Peyer's patch (tissue), 4 donors: ENCODE measurements around the gene ZNF343. TPM values are rescaled to one million over a fixed set of nuclear protein-coding genes. Genes with fewer than 3 reads are reported as not detected.
"Not testable (repeated sequence)": the region's sequence is repeated elsewhere in the genome, so short reads cannot be mapped to it uniquely, and the experiment has no call there.

Experiments
- DNase-seq, 3 donors: peaks; one replicate each; pipeline ENCODE4 v3.0.0-alpha.2; 2017 to 2019
- H3K27ac ChIP-seq, 4 donors: fragments of 200-600 bp; sonication (generic); one replicate each; pipeline ENCODE4 v1.5.1; 2016 to 2019
- H3K27me3 ChIP-seq, 2 donors: fragments of 200-600 bp; sonication (generic); one replicate each; pipeline ENCODE4 v1.5.1; 2019
- H3K36me3 ChIP-seq, 3 donors: fragments of 200-600 bp; sonication (generic); one replicate each; pipeline ENCODE4 v1.5.1; 2016 to 2019
- H3K4me1 ChIP-seq, 4 donors: fragments of 200-600 bp; sonication (generic); one replicate each; pipeline ENCODE4 v1.5.1; 2016 to 2019
- H3K4me3 ChIP-seq, 4 donors: fragments of 200-600 bp; sonication (generic); 1 replicate in 3 of 4; 2 replicates in 1 of 4; pipeline ENCODE4 v1.5.1; 2016 to 2019; ENCODE audit warnings: mild to moderate bottlenecking in 1 of 4
- H3K9me3 ChIP-seq, 4 donors: fragments of 200-600 bp; sonication (generic); one replicate each; pipeline ENCODE4 v1.5.1; 2016 to 2019; ENCODE audit warnings: mild to moderate bottlenecking in 1 of 4
- POLR2A ChIP-seq, 2 donors: fragments of 450-650 bp; IDR thresholded peaks; one replicate each; pipeline ENCODE4 v1.5.1; 2017; ENCODE audit warnings: antibody characterized with exemption in 2 of 2, mild to moderate bottlenecking in 2 of 2, moderate library complexity in 2 of 2
- total RNA-seq, 4 donors: library from RNA; depleted of rRNA; stranded (reverse); fragments of >200 nt; gene quantifications; one replicate each; pipeline ENCODE4 v1.1.0, GENCODE V29; 2016
- TF ChIP-seq, protein P1 (sequence below), 6 experiments: fragments of 450-650 bp in 4 of 6; fragments of 200-600 bp in 2 of 6; sonication (generic) in 1 of 6; IDR thresholded peaks; one replicate each; pipeline ENCODE4 v1.5.1; 2017 to 2019; ENCODE audit warnings: antibody characterized with exemption in 6 of 6, mild to moderate bottlenecking in 3 of 6, moderate library complexity in 1 of 6

The ZNF343 gene
- total RNA-seq, 4 donors from 2014 or later: 6.3 to 13.3 (median 8.7) TPM

DNA sequence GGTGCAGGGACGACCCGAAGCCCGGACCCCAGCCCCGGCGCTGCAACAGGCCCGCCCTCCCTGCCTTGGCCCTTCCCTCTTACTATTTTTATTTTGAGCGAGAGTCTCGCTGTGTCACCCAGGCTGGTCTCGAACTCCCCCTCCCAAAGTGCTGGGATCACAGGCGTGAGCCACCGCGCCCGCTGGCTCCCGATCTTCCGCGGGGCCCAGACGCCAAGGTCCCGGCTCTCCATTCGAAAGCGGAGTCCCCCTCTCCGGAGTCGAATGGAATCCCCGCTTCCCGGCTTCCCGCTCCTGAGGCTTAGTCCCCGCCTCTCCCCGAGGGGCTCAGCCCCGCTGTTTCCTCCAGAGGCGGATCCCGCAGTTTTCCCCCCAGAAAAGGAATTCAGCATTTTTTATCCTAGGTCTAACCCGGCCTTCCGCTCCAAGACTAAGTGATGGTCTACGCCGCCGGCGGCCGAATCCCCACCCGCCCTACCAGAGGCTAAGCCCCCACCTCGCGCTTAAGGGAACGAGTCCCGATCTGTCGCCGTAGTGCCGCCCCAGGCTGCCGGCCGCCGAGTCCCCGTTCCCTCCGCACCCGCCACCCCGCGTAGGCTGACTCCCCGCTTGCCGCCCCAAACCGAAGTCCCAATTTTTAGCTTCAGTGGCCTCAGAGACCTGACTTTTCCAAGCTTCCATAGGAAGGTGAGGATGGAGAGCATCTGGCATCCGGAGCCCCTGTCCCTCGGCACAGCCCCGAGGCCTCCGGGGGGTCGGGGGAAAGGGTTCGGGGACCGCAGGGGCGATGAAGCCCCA is 16.2 kb upstream of the ZNF343 start:
- Histone ChIP-seq H3K4me1 (peaks cover 0 to 5% (median 0%) of the 10 kb centered on the region in 4 donors), H3K9me3 (no peaks in the 10 kb centered on the region), H3K36me3 (no peaks in the 10 kb centered on the region), H3K4me3 (peak overlapping the region; percentile 64 to 84 (median 72)), H3K27me3 (no peaks in the 10 kb centered on the region), H3K27ac (peak overlapping the region; percentile 80 to 87 (median 84))
- TF ChIP-seq, protein P1, sequence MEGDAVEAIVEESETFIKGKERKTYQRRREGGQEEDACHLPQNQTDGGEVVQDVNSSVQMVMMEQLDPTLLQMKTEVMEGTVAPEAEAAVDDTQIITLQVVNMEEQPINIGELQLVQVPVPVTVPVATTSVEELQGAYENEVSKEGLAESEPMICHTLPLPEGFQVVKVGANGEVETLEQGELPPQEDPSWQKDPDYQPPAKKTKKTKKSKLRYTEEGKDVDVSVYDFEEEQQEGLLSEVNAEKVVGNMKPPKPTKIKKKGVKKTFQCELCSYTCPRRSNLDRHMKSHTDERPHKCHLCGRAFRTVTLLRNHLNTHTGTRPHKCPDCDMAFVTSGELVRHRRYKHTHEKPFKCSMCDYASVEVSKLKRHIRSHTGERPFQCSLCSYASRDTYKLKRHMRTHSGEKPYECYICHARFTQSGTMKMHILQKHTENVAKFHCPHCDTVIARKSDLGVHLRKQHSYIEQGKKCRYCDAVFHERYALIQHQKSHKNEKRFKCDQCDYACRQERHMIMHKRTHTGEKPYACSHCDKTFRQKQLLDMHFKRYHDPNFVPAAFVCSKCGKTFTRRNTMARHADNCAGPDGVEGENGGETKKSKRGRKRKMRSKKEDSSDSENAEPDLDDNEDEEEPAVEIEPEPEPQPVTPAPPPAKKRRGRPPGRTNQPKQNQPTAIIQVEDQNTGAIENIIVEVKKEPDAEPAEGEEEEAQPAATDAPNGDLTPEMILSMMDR (IDR thresholded peaks at IDR 0.05): no peak
- TF ChIP-seq POLR2A (IDR thresholded peaks at IDR 0.05): no peak
- peak; percentile 34 to 66 (median 64) for DNase-seq

GRCh38 chr20:2523919-2524708 is 15.4 kb upstream of the ZNF343 start:
- peak; percentile 82 to 94 (median 93) for DNase-seq
- peak overlapping the region; percentile 64 to 84 (median 72) for H3K4me3 ChIP-seq
- peak overlapping the region; percentile 80 to 87 (median 84) for H3K27ac ChIP-seq
- TF ChIP-seq POLR2A (IDR thresholded peaks at IDR 0.05): peak in 1 of 2 donors; percentile 53
- TF ChIP-seq, protein P1 (IDR thresholded peaks at IDR 0.05): peak; percentile 90 to 99 (median 94)
- no peaks in the 10 kb centered on the region for H3K36me3 ChIP-seq
- H3K27me3 ChIP-seq: no peaks in the 10 kb centered on the region
- no peaks in the 10 kb centered on the region for H3K9me3 ChIP-seq
- peaks cover 0 to 5% (median 0%) of the 10 kb centered on the region in 4 donors for H3K4me1 ChIP-seq

- not testable (repeated sequence) for H3K27ac ChIP-seq, H3K27me3 ChIP-seq, H3K4me1 ChIP-seq, DNase-seq, H3K9me3 ChIP-seq, H3K36me3 ChIP-seq, H3K4me3 ChIP-seq
Observed at GRCh38 chr20:2522826-2523429, 14.2 kb upstream of the ZNF343 start.

DNA sequence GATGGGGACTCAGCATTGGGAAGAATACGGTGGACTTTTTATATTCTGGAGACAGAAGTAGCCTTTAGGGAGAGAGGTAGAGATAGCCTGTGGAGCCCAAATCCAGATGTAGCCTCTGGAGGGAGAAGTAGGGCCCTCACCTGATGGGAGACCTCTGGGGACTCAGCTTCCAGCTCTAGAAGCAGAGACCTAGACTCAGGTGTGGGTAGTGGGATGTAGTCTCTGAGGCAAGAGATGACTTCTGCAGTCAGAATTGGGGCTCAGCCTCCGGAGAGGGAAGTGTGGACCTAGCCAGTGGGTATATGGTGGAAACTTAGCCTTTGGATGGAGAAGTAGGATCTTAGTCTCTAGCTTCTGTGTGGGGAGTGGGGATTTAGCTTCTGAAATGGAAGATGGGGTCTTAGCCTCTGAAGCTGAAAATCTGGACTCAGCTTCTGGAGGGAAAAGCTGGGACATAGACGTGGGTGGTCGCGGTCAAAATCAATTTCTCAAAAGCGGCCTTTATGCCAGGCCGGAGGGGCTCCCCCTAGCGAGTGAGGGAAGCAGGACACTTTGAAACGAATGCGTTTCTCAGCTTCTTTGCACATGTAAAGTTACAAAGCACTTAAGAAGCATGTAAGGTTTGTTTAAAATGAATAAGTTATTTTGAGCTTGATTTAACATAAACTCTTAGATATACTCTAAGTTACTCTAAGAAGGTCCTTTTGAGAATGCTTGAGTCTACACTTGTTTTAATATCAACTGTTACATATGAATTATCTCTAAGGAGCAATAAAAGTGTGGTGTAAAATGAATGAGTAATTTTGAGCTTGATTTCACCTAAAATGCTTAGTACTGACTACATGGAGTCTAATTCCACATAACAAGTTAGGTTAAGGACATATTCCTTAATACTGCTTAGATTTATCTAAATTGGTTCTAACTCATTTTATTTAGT is 12.9 kb upstream of the ZNF343 start:
- peaks cover 0 to 5% (median 0%) of the 10 kb centered on the region in 4 donors for H3K4me1 ChIP-seq
- H3K4me3 ChIP-seq: no peak overlapping the region
- no peaks in the 10 kb centered on the region for H3K27me3 ChIP-seq
- H3K27ac ChIP-seq: no peak overlapping the region
- H3K36me3 ChIP-seq: no peaks in the 10 kb centered on the region
- H3K9me3 ChIP-seq: no peaks in the 10 kb centered on the region
- peak in 2 of 3 donors; percentile 38 to 75 for DNase-seq
- TF ChIP-seq, protein P1 (IDR thresholded peaks at IDR 0.05): peak; percentile 58 to 93 (median 64)
- TF ChIP-seq POLR2A (IDR thresholded peaks at IDR 0.05): no peak

- TF ChIP-seq, protein P1 (IDR thresholded peaks at IDR 0.05): no peak
- TF ChIP-seq POLR2A (IDR thresholded peaks at IDR 0.05): no peak
- Histone ChIP-seq H3K4me1 (peaks cover 0 to 5% (median 0%) of the 10 kb centered on the region in 4 donors), H3K36me3 (no peaks in the 10 kb centered on the region), H3K9me3 (no peaks in the 10 kb centered on the region), H3K27ac (no peak overlapping the region), H3K4me3 (no peak overlapping the region), H3K27me3 (no peaks in the 10 kb centered on the region)
- no peak for DNase-seq
Observed at GRCh38 chr20:2520617-2521016, 11.9 kb upstream of the ZNF343 start.
